H1 (cell line): Measurements from ENCODE around the gene TLX1. TPM values are rescaled to one million over a fixed set of nuclear protein-coding genes. Genes with fewer than 3 reads are reported as not detected.

Experiments used
- CTCF ChIA-PET: fragments of 300-600 bp; sonication (Branson Sonifier 250); formaldehyde crosslinking; loops from one replicate; lab custom pipeline; 2021; ENCODE audit not compliant: partially characterized antibody; lab: Charles Lee
- POLR2A ChIA-PET: fragments of 300-600 bp; sonication (Branson Sonifier 250); formaldehyde crosslinking; loops from one replicate; lab custom pipeline; 2021; ENCODE audit warnings: inconsistent platforms; ENCODE audit not compliant: partially characterized antibody; lab: Charles Lee
- DNase-seq, 2 experiments: peaks; one replicate each; pipeline versions ENCODE4 v3.0.0 to v3.0.0-alpha.2; 2010 to 2022; ENCODE audit warnings: low spot score in 2 of 2, low read depth in 1 of 2, mixed read lengths in 1 of 2
- FAIRE-seq: peaks from 2 replicates; lab custom pipeline; 2011; peaks lifted over from hg19 to GRCh38; lab: Jason Lieb, UNC
- H2AFZ ChIP-seq: 2 replicates; pipeline ENCODE4 v1.8.1; 2012; ENCODE audit warnings: low read length, inconsistent platforms
- H2AK5ac ChIP-seq: 2 replicates; pipeline ENCODE4 v1.6.1; 2013; ENCODE audit warnings: low read depth, low read length
- H2BK120ac ChIP-seq: replicated peaks from 2 replicates; pipeline ENCODE3; 2013; ENCODE audit warnings: low read depth, low read length, inconsistent platforms
- H2BK12ac ChIP-seq: 2 replicates; pipeline ENCODE4 v1.6.1; 2013; ENCODE audit warnings: low read depth, low read length
- H2BK15ac ChIP-seq: 2 replicates; pipeline ENCODE4 v1.6.1; 2013; ENCODE audit warnings: low read length
- H2BK20ac ChIP-seq: 2 replicates; pipeline ENCODE4 v1.6.1; 2013; ENCODE audit warnings: low read length
- H2BK5ac ChIP-seq: 2 replicates; pipeline ENCODE4 v1.6.1; 2013; ENCODE audit warnings: low read depth, low read length
- H3K14ac ChIP-seq: 2 replicates; pipeline ENCODE4 v1.6.1; 2013; ENCODE audit warnings: inconsistent platforms; ENCODE audit not compliant: insufficient read length
- H3K18ac ChIP-seq: 2 replicates; pipeline ENCODE4 v1.6.1; 2013; ENCODE audit warnings: low read length; ENCODE audit errors: extremely low read depth
- H3K23ac ChIP-seq: 2 replicates; pipeline ENCODE4 v1.6.1; 2013; ENCODE audit warnings: inconsistent platforms; ENCODE audit not compliant: insufficient read length
- H3K23me2 ChIP-seq: 2 replicates; pipeline ENCODE4 v1.6.1; 2013; ENCODE audit warnings: low read depth, low read length
- H3K27ac ChIP-seq: 2 replicates; pipeline ENCODE4 v1.6.1; 2011; ENCODE audit warnings: low read depth, low read length, inconsistent platforms
- H3K27me3 ChIP-seq, 4 experiments: replicated peaks in 1 of 4; 1 replicate in 1 of 4; 2 replicates in 3 of 4; pipeline versions ENCODE4 v1.6.1 to v1.8.1; 2011 to 2013; ENCODE audit warnings: low read length in 3 of 4, mild to moderate bottlenecking in 3 of 4, inconsistent platforms in 2 of 4, mixed read lengths in 2 of 4, moderate library complexity in 1 of 4; ENCODE audit not compliant: control insufficient read depth in 3 of 4, insufficient read depth in 3 of 4; ENCODE audit errors: extremely low read depth in 1 of 4
- H3K36me3 ChIP-seq, 4 experiments: 2 replicates each; pipeline versions ENCODE4 v1.6.1 to v1.8.1; 2011 to 2013; ENCODE audit warnings: mild to moderate bottlenecking in 4 of 4, low read length in 3 of 4, moderate library complexity in 2 of 4, control low read depth in 1 of 4, inconsistent platforms in 1 of 4; ENCODE audit not compliant: insufficient read depth in 4 of 4, control insufficient read depth in 2 of 4
- H3K4ac ChIP-seq: replicated peaks from 2 replicates; pipeline ENCODE3; 2013; ENCODE audit warnings: low read length, low read depth, mixed read lengths, inconsistent platforms; ENCODE audit not compliant: insufficient read length
- H3K4me1 ChIP-seq, 4 experiments: replicated peaks in 1 of 4; 1 replicate in 1 of 4; 2 replicates in 3 of 4; pipeline versions ENCODE4 v1.6.1 to v1.8.1; 2011 to 2013; ENCODE audit warnings: low read length in 3 of 4, inconsistent platforms in 2 of 4, mixed read lengths in 1 of 4; ENCODE audit not compliant: insufficient read depth in 4 of 4, control insufficient read depth in 3 of 4
- H3K4me2 ChIP-seq, 2 experiments: 2 replicates each; pipeline versions ENCODE4 v1.6.1 to v1.8.1; 2011 to 2013; ENCODE audit warnings: low read depth in 2 of 2, low read length in 2 of 2, control low read depth in 1 of 2, inconsistent platforms in 1 of 2, mild to moderate bottlenecking in 1 of 2; ENCODE audit not compliant: insufficient read depth in 1 of 2
- H3K4me3 ChIP-seq, 4 experiments: fragments of 200-600, 300-600 bp in 1 of 4; sonication (generic), shearing (Covaris generic), sonication (Bioruptor Twin) in 1 of 4; 2 replicates each; pipeline versions ENCODE4 v1.5.1 to v1.8.1; 2011 to 2016; ENCODE audit warnings: low read length in 4 of 4, low read depth in 3 of 4, control low read depth in 2 of 4, inconsistent platforms in 2 of 4, mild to moderate bottlenecking in 2 of 4, mixed read lengths in 1 of 4, moderate library complexity in 1 of 4; ENCODE audit not compliant: insufficient read depth in 2 of 4; ENCODE audit errors: extremely low read depth in 1 of 4
- H3K56ac ChIP-seq: replicated peaks from 2 replicates; pipeline ENCODE3; 2013; ENCODE audit warnings: low read depth, mild to moderate bottlenecking, mixed read lengths, low read length, inconsistent platforms; ENCODE audit not compliant: insufficient read length
- H3K79me1 ChIP-seq: 2 replicates; pipeline ENCODE4 v1.6.1; 2013; ENCODE audit warnings: low read depth, low read length, control low read depth
- H3K79me2 ChIP-seq, 2 experiments: 2 replicates each; pipeline versions ENCODE4 v1.6.1 to v1.8.1; 2012 to 2013; ENCODE audit warnings: low read length in 2 of 2, mild to moderate bottlenecking in 2 of 2, inconsistent platforms in 1 of 2; ENCODE audit not compliant: insufficient read depth in 2 of 2, control insufficient read depth in 1 of 2
- H3K9ac ChIP-seq, 4 experiments: replicated peaks in 1 of 4; 1 replicate in 1 of 4; 2 replicates in 3 of 4; pipeline versions ENCODE4 v1.6.1 to v1.8.1; 2011 to 2013; ENCODE audit warnings: low read depth in 3 of 4, low read length in 3 of 4, control low read depth in 2 of 4, mild to moderate bottlenecking in 2 of 4, moderate library complexity in 2 of 4, inconsistent platforms in 1 of 4; ENCODE audit errors: extremely low read depth in 1 of 4
- H3K9me3 ChIP-seq, 2 experiments: 2 replicates each; pipeline versions ENCODE4 v1.6.1 to v1.8.1; 2012 to 2013; ENCODE audit warnings: mild to moderate bottlenecking in 2 of 2, moderate library complexity in 2 of 2, control low read depth in 1 of 2, inconsistent platforms in 1 of 2, low read depth in 1 of 2, low read length in 1 of 2, mixed read lengths in 1 of 2; ENCODE audit not compliant: insufficient read depth in 2 of 2
- H4K20me1 ChIP-seq, 2 experiments: replicated peaks in 1 of 2; 2 replicates each; pipeline versions ENCODE3 to v1.8.1; 2011 to 2013; ENCODE audit warnings: inconsistent platforms in 2 of 2, low read length in 2 of 2, mild to moderate bottlenecking in 1 of 2; ENCODE audit not compliant: insufficient read depth in 2 of 2, control insufficient read depth in 1 of 2
- H4K5ac ChIP-seq: 2 replicates; pipeline ENCODE4 v1.6.1; 2013; ENCODE audit warnings: low read length, low read depth, mixed read lengths, inconsistent platforms; ENCODE audit not compliant: insufficient read length
- H4K8ac ChIP-seq: 2 replicates; pipeline ENCODE4 v1.8.0; 2013; ENCODE audit warnings: mild to moderate bottlenecking, moderate library complexity, low read length, inconsistent platforms; ENCODE audit not compliant: insufficient read depth; ENCODE audit errors: extremely low read depth
- H4K91ac ChIP-seq: replicated peaks from 2 replicates; pipeline ENCODE3; 2013; ENCODE audit warnings: low read length, mixed read lengths, inconsistent platforms; ENCODE audit not compliant: insufficient read length
- ASH2L ChIP-seq: fragments of 200-600, 300-600 bp; sonication (generic); IDR thresholded peaks from one replicate; pipeline ENCODE4 v1.7.1; 2017; ENCODE audit warnings: low read length
- JUN ChIP-seq: IDR thresholded peaks from 2 replicates; pipeline ENCODE4 v1.6.1; 2011; ENCODE audit warnings: low read depth, mild to moderate bottlenecking, improper control_type of control experiment, low read length
- POU5F1 ChIP-seq: IDR thresholded peaks from 2 replicates; pipeline ENCODE4 v1.6.1; 2011; ENCODE audit warnings: low read depth, mild to moderate bottlenecking, low read length, moderate library complexity
- WGBS, 2 experiments: shearing (Covaris generic) in 1 of 2; methylation state at CpG; one replicate each; pipeline versions ENCODE4 v1.1.6 to v1.1.7; 2013 to 2015; ENCODE audit warnings: low lambda C conversion rate in 2 of 2, mixed read lengths in 2 of 2, inconsistent platforms in 1 of 2, low coverage in 1 of 2, missing lambda C conversion rate in 1 of 2; ENCODE audit not compliant: insufficient replicate concordance in 2 of 2, insufficient coverage in 1 of 2, insufficient read length in 1 of 2; ENCODE audit errors: extremely low coverage in 1 of 2, missing lambda C conversion rate in 1 of 2; 5-methylcytosine and 5-hydroxymethylcytosine counted together
- polyA plus RNA-seq, 7 experiments: library from polyadenylated mRNA; depleted of rRNA in 3 of 7; stranded (reverse) in 5 of 7; unstranded in 2 of 7; fragments of >200 nt in 5 of 7; fragments of 200-250 nt in 2 of 7; gene quantifications; 1 replicate in 5 of 7; 2 replicates in 1 of 7; 4 replicates in 1 of 7; pipeline versions ENCODE4 v1.2.1 to v1.2.3, GENCODE V29; 2011 to 2013; ENCODE audit warnings: missing spikeins in 2 of 7, mixed read lengths in 2 of 7
- total RNA-seq: library from RNA; stranded (reverse); fragmentation: NEBNext Ultra II Directional; extraction: Animal tissue kit (Norgen Biotek cat#: 25700); gene quantifications from 2 replicates; pipeline ENCODE4 v1.2.1, GENCODE V29; 2021

Gene TLX1
- total and polyA plus RNA-seq, 2 of the 8 experiments (the other 6 are each of a cell fraction or from before 2014, with no cell fraction given) = not detected

DNA sequence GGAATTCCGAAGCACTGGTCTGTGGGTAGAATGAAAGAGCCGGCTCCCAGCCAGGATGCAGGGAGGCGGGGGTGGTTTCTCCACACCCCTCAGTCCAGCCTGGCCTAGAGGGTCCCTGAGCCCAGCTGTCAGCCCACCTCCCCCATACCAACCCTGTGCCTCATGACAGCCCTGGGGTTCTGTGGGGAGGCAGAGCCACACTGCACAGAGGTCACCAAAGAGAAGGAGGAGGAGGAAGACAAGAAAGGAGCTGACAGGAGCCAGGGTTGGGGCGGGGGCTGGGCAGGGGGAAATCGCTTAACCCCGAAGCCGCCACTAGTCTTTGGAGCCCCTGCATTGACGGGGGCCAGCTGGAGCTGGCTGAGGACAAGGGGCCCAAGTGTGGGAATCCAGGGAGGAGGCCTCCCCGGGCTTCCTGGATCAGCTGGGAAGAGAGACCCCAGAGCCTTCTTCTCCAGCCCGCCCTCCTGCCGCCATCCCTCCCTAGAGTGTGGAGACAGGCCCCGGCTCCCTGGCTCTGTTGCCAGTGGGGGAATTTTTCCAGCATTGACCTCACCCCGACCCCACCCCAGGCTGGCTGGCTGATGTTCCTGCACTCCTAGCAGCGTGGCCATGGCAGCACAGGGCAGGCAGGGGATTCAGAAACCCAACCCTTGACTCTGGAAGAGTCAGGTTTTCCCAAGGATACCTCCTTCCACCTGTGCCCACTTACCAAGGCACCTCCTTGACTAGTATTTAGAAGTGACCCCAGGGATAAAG is 36.8 kb upstream of the TLX1 start:
- no peak overlapping the region for H3K4me3 ChIP-seq
- no peaks in the 10 kb centered on the region for H3K9me3 ChIP-seq
- H3K23ac ChIP-seq = no peak overlapping the region
- H3K9ac ChIP-seq = no peak overlapping the region
- no peak overlapping the region for H3K56ac ChIP-seq
- CTCF ChIA-PET = interaction anchor here (1.0 to 59.5 kb wide), 16 partner anchors 11 to 423 kb away, joined by 3 to 2176 read pairs (median 10); partner anchors contain the start of genes KAZALD1, PDZD7 and SFXN3
- WGBS, 2 experiments = 82% methylated on average over 11 of the region's 14 CpGs; no CpG with 5 or more reads in 1 of the 2 experiments
- H3K18ac ChIP-seq = no peak overlapping the region; the same call in 1 of the 2 replicates
- H3K4me2 ChIP-seq = no peak overlapping the region
- POLR2A ChIA-PET = interaction anchor here (1.2 kb wide), 1 partner anchor 43 kb away, joined by 3 read pairs; no protein-coding TSS in a partner anchor
- H2AK5ac ChIP-seq = no peak overlapping the region
- no peak overlapping the region for H2BK20ac ChIP-seq
- no peak overlapping the region for H2AFZ ChIP-seq
- H4K20me1 ChIP-seq = no peaks in the 10 kb centered on the region
- H3K36me3 ChIP-seq = no peaks in the 10 kb centered on the region
- peak overlapping the region; percentile 12; the same call in 1 of the 2 replicates for H4K8ac ChIP-seq
- peaks cover 3 to 15% (median 8%) of the 10 kb centered on the region in 4 experiments; a peak in 5 of 7 replicates for H3K4me1 ChIP-seq
- H2BK5ac ChIP-seq = no peak overlapping the region
- peak overlapping the region; percentile 71; the same call in 1 of the 2 replicates for H2BK12ac ChIP-seq
- H3K79me1 ChIP-seq = no peaks in the 10 kb centered on the region
- H2BK15ac ChIP-seq = no peak overlapping the region; the same call in 1 of the 2 replicates
- H4K5ac ChIP-seq = no peak overlapping the region
- peaks cover 2% of the 10 kb centered on the region; the same call in 1 of the 2 replicates for H3K23me2 ChIP-seq
- FAIRE-seq (no peak), DNase-seq (no peak)
- no peaks in the 10 kb centered on the region for H3K79me2 ChIP-seq
- no peak overlapping the region for H3K27ac ChIP-seq
- no peak overlapping the region for H4K91ac ChIP-seq
- no peak overlapping the region for H2BK120ac ChIP-seq
- peaks cover 0 to 14% (median 4%) of the 10 kb centered on the region in 4 experiments; a peak in 4 of 7 replicates for H3K27me3 ChIP-seq
- no peak overlapping the region for H3K14ac ChIP-seq
- H3K4ac ChIP-seq = no peak overlapping the region
- no peak for TF ChIP-seq POU5F1
- no peak for TF ChIP-seq ASH2L
- TF ChIP-seq JUN = no peak
